ENCODE data around the gene LPAR2.

Gene LPAR2

DNA sequence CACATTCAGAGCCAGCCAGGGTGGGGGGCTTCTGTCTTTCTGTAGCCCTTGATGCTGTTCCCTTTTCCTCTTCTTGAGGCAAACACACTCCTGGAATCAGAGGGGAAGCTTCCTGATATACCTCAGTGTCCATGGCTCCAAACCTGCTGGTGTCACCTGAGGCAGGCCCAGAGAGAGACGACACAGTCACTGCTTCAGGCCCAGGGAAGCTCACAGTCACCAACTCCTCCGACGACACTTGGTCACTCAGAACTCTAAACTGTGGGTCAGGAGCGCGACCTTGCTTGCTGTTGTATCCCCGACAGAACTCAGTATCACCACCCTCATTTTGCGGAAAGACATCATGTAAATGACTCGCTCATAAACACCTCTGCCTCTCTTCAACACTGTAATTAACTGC lies 34.3 kb upstream of the LPAR2 start:
- Histone ChIP-seq H3K9me3 (ENCODE audit: control insufficient read depth in 2 of 2, low read length in 2 of 2) (no peaks in the 10 kb centered on the region), H3K36me3 (ENCODE audit: control insufficient read depth in 2 of 2, insufficient read depth in 2 of 2, low read length in 2 of 2) (peaks cover 11 to 18% of the 10 kb centered on the region in 2 donors), H3K4me1 (ENCODE audit: control insufficient read depth, insufficient read depth, low read length) (peaks cover 17% of the 10 kb centered on the region), H3K4me3 (ENCODE audit: low read length in 2 of 2) (peak overlapping the region; percentile 96 to 98), H3K27ac (ENCODE audit: low read length) (no peak overlapping the region), H3K27me3 (ENCODE audit: control insufficient read depth in 1 of 2, insufficient read depth in 2 of 2, low read length in 2 of 2) (no peaks in the 10 kb centered on the region), H3K9ac (ENCODE audit: low read length in 2 of 2) (peak overlapping the region in 1 of 2 donors; percentile 88)

DNA sequence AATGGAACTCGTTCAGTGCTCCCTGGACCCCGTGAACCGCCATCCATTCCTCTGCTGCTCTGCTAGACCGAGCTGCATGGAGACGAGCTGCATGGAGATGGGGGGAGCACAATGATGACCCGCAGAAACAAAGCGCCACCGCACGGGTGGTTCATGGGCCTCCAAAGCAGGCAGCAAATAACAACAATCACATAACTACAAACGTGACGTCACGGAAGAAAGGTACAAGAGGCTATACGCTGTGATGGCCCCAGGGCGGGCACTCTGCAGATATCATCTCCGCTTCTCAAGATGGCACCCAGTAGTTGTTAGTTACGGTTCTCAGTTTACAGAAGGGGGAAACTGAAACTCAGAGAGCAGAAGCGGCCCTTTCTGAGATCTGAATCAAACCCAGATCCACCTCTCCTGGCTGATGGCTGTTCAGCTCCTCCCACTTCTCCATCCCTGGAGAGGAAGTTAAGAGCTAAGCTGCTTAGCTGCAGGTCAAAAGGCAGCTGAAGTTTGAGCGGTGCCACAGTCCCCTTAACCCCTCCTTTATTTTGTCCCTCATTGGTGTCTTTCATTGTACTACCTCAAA lies 33.7 kb upstream of the LPAR2 start:
- H3K4me3 ChIP-seq (ENCODE audit: low read length in 2 of 2), result no peak overlapping the region
- peaks cover 14 to 24% of the 10 kb centered on the region in 2 donors for H3K36me3 ChIP-seq (ENCODE audit: control insufficient read depth in 2 of 2, insufficient read depth in 2 of 2, low read length in 2 of 2)
- H3K27me3 ChIP-seq (ENCODE audit: control insufficient read depth in 1 of 2, insufficient read depth in 2 of 2, low read length in 2 of 2), result no peaks in the 10 kb centered on the region
- H3K4me1 ChIP-seq (ENCODE audit: control insufficient read depth, insufficient read depth, low read length), result peaks cover 17% of the 10 kb centered on the region
- no peaks in the 10 kb centered on the region for H3K9me3 ChIP-seq (ENCODE audit: control insufficient read depth in 2 of 2, low read length in 2 of 2)
- H3K9ac ChIP-seq (ENCODE audit: low read length in 2 of 2), result peak overlapping the region in 1 of 2 donors; percentile 88
- no peak overlapping the region for H3K27ac ChIP-seq (ENCODE audit: low read length)

DNA sequence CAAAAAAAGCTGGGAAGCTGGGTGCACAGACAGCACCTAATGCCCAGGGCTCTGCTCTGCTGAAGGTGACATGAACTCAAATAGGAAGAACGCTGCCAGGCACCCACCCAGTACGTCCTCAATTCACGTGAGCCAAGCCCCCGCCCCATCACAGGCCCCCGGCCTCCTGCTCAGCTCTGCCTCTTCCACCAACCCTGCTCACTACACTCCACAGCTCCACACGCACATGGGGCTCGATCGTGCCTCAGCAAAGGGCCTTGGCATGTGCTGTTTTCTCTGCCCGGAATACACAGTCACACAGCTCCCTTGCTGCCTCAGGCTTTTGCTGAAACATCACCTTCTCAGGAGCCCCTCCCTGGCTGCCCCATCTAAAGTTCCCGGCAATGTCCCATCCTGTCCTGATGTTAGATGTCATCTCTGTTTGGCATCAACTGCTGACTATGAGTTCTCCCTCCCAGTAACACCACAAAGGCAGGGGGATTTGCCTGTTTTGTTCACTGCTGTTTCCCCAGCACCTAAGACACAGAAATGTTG lies 33.2 kb upstream of the LPAR2 start:
- no peaks in the 10 kb centered on the region for H3K27me3 ChIP-seq (ENCODE audit: control insufficient read depth in 1 of 2, insufficient read depth in 2 of 2, low read length in 2 of 2)
- peaks cover 19 to 30% of the 10 kb centered on the region in 2 donors for H3K36me3 ChIP-seq (ENCODE audit: control insufficient read depth in 2 of 2, insufficient read depth in 2 of 2, low read length in 2 of 2)
- no peak overlapping the region for H3K4me3 ChIP-seq (ENCODE audit: low read length in 2 of 2)
- no peaks in the 10 kb centered on the region for H3K9me3 ChIP-seq (ENCODE audit: control insufficient read depth in 2 of 2, low read length in 2 of 2)
- no peak overlapping the region for H3K9ac ChIP-seq (ENCODE audit: low read length in 2 of 2)
- peaks cover 17% of the 10 kb centered on the region for H3K4me1 ChIP-seq (ENCODE audit: control insufficient read depth, insufficient read depth, low read length)
- no peak overlapping the region for H3K27ac ChIP-seq (ENCODE audit: low read length)

DNA sequence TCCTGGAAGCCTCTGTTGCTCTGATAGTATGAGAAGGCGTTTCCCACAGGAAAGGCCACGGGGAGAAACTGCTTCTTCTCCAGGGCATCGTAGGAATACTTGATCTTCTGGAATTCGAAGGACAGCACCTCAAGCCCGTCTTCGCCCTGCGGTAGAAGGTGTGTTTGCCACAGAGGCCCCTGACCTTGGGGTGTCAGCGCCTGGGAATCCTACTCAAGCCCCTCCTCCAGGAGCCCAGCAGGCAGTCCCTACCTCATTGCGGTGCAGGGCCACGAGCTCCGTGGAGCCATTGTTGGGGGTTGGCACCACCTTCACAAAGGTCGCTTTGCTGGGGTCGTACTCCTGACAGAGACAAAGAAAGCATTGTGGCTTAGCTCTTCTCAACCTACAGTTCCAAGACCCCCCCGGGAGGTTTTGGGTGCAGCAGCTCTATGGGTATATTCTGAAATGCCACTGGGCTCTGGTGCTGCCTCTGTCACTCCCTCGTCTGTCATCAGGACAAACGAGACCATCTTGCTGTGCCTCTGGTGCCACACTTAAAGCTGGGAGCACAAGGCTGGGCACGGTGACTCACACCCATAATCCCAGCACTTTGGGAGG lies 31.7 kb upstream of the LPAR2 start:
- H3K4me3 ChIP-seq (ENCODE audit: low read length in 2 of 2), result no peak overlapping the region
- H3K27me3 ChIP-seq (ENCODE audit: control insufficient read depth in 1 of 2, insufficient read depth in 2 of 2, low read length in 2 of 2), result no peaks in the 10 kb centered on the region
- peaks cover 17% of the 10 kb centered on the region for H3K4me1 ChIP-seq (ENCODE audit: control insufficient read depth, insufficient read depth, low read length)
- H3K9me3 ChIP-seq (ENCODE audit: control insufficient read depth in 2 of 2, low read length in 2 of 2), result no peaks in the 10 kb centered on the region
- H3K9ac ChIP-seq (ENCODE audit: low read length in 2 of 2), result no peak overlapping the region
- H3K36me3 ChIP-seq (ENCODE audit: control insufficient read depth in 2 of 2, insufficient read depth in 2 of 2, low read length in 2 of 2), result peaks cover 34 to 44% of the 10 kb centered on the region in 2 donors
- H3K27ac ChIP-seq (ENCODE audit: low read length), result no peak overlapping the region

DNA sequence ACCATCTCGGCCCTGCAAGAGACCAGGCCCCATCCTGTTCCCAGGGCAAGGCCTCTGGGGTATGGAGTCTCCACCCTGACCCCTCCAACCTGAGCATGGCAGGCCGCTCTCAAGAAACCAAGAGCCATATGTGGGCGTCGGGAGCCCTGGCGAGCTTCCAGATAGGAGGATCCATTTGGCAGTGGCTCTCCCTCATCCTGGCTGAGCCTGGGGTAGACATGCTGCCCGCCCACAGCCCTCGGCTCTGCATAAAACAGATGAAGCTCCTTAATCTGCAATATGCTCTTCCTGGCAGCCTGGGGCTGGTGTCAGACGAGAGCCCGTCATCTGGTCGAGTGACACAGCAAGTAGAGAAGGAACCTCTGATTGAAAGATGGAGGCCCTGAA lies 29.4 kb upstream of the LPAR2 start:
- no peak overlapping the region for H3K27ac ChIP-seq (ENCODE audit: low read length)
- H3K9me3 ChIP-seq (ENCODE audit: control insufficient read depth in 2 of 2, low read length in 2 of 2), result no peaks in the 10 kb centered on the region
- H3K4me3 ChIP-seq (ENCODE audit: low read length in 2 of 2), result no peak overlapping the region
- no peaks in the 10 kb centered on the region for H3K27me3 ChIP-seq (ENCODE audit: control insufficient read depth in 1 of 2, insufficient read depth in 2 of 2, low read length in 2 of 2)
- H3K36me3 ChIP-seq (ENCODE audit: control insufficient read depth in 2 of 2, insufficient read depth in 2 of 2, low read length in 2 of 2), result peaks cover 53 to 62% of the 10 kb centered on the region in 2 donors
- H3K9ac ChIP-seq (ENCODE audit: low read length in 2 of 2), result no peak overlapping the region
- peaks cover 8% of the 10 kb centered on the region for H3K4me1 ChIP-seq (ENCODE audit: control insufficient read depth, insufficient read depth, low read length)

DNA sequence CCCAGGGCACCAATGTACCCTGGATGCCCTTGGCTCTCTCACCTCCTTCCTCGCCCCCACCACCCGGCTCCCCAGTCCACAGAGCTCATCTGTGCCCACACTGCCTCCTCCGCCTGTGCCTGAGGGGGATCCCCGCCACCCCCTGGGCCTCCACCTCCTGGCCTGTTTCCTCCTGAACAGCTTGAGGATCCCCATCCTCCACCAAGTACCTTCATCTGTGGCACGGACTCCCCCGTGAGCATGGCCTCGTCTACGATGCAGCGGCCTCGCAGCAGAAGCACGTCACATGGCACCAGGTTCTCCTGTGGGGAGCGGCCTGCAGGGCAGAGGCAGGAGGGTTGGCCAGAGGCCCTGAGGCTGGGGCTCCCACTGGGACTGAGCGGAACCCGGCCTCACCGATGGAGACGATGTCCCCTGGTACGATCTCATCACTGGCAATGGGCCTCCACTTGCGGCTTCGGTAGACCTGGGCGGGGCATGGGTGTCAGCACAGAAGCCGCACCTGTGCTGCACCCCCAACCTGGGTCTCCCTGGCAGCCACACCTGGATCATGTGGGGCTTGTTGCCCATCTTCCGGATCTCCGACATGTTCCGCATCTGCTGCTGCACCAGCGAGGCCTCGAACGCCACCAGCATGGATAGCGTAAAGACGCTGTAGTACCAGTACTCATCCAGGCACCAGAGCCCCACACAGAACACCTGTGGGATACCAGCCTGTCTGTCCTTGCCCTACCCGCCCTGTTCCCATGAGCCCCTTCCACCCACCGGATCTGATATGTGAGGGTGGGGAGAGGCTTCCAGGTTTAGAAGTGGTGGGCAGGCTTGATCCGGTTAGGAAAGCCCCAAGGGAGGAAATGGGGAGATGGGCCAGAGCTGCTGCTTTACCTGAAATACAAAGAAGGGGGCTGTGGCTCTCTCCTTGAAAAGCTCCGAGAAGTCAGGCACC lies 28.7 kb upstream of the LPAR2 start:
- no peak overlapping the region for H3K27ac ChIP-seq (ENCODE audit: low read length)
- peaks cover 59 to 66% of the 10 kb centered on the region in 2 donors for H3K36me3 ChIP-seq (ENCODE audit: control insufficient read depth in 2 of 2, insufficient read depth in 2 of 2, low read length in 2 of 2)
- no peaks in the 10 kb centered on the region for H3K27me3 ChIP-seq (ENCODE audit: control insufficient read depth in 1 of 2, insufficient read depth in 2 of 2, low read length in 2 of 2)
- peaks cover 2% of the 10 kb centered on the region for H3K4me1 ChIP-seq (ENCODE audit: control insufficient read depth, insufficient read depth, low read length)
- no peak overlapping the region for H3K9ac ChIP-seq (ENCODE audit: low read length in 2 of 2)
- H3K9me3 ChIP-seq (ENCODE audit: control insufficient read depth in 2 of 2, low read length in 2 of 2), result no peaks in the 10 kb centered on the region
- H3K4me3 ChIP-seq (ENCODE audit: low read length in 2 of 2), result no peak overlapping the region

DNA sequence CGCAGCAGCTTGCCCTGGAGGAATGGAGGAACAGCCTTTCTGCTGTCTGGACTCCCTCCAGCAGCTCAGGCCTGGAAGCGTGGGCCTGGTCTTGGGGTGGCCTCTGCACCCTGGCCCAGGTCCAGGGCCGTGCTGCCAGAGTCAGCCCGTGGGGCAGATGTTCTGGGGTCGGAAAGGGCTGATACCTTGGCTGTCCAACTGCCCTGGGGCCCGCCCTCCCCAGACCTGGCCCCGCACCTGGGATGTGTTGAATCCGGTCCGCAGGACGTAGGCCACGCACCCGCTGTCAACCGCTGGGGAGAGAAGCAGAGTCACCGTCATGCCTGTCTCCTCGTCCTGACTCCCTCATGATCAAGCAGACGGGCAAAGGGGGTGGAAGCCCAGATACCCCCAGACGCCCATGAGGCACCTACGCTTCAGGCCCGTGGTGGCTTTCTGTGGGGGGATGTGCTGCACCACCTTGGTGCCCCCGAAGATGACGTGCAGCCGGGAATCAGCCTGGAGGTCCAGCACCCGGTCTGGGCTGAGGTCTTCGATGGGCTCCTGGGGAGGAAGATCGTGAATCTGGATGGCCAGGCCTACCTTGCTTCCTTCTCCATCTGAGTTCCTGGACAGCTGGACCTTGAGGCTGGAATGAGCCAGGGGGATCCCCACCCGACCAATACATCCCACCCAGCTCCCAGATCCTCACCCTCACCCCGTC lies 27.8 kb upstream of the LPAR2 start:
- no peak overlapping the region for H3K9ac ChIP-seq (ENCODE audit: low read length in 2 of 2)
- H3K4me3 ChIP-seq (ENCODE audit: low read length in 2 of 2), result no peak overlapping the region
- no peaks in the 10 kb centered on the region for H3K4me1 ChIP-seq (ENCODE audit: control insufficient read depth, insufficient read depth, low read length)
- H3K27me3 ChIP-seq (ENCODE audit: control insufficient read depth in 1 of 2, insufficient read depth in 2 of 2, low read length in 2 of 2), result no peaks in the 10 kb centered on the region
- H3K27ac ChIP-seq (ENCODE audit: low read length), result no peak overlapping the region
- no peaks in the 10 kb centered on the region for H3K9me3 ChIP-seq (ENCODE audit: control insufficient read depth in 2 of 2, low read length in 2 of 2)
- H3K36me3 ChIP-seq (ENCODE audit: control insufficient read depth in 2 of 2, insufficient read depth in 2 of 2, low read length in 2 of 2), result peaks cover 69 to 75% of the 10 kb centered on the region in 2 donors

DNA sequence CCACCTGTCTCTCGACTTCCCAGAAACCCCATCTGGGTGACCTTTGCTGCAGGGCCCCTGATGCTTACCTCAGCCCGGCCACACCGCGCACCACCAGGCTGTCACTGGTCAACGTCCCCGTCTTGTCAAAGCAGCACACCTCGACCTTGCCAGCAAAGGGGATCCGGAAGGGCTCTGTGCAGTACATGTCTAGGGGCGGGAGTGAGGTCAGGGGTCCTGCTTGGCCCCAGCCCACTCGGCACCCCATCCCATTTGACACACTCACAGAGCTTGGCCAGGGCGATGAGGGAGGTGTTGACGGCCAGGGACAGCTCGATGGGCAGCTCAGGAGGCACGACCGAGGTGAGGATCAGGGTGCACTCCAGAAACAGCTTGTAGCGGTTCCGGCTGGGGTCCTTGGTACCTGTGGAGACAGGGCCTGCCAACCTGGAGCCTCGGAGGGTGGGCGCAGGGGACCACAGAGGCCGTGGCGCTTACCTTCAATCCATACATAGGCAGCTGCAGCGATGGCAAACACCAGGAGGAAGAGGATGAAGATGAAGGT lies 27.1 kb upstream of the LPAR2 start:
- Histone ChIP-seq H3K36me3 (ENCODE audit: control insufficient read depth in 2 of 2, insufficient read depth in 2 of 2, low read length in 2 of 2) (peaks cover 72 to 81% of the 10 kb centered on the region in 2 donors), H3K27ac (ENCODE audit: low read length) (no peak overlapping the region), H3K27me3 (ENCODE audit: control insufficient read depth in 1 of 2, insufficient read depth in 2 of 2, low read length in 2 of 2) (no peaks in the 10 kb centered on the region), H3K4me1 (ENCODE audit: control insufficient read depth, insufficient read depth, low read length) (no peaks in the 10 kb centered on the region), H3K9me3 (ENCODE audit: control insufficient read depth in 2 of 2, low read length in 2 of 2) (no peaks in the 10 kb centered on the region), H3K9ac (ENCODE audit: low read length in 2 of 2) (no peak overlapping the region), H3K4me3 (ENCODE audit: low read length in 2 of 2) (no peak overlapping the region)

DNA sequence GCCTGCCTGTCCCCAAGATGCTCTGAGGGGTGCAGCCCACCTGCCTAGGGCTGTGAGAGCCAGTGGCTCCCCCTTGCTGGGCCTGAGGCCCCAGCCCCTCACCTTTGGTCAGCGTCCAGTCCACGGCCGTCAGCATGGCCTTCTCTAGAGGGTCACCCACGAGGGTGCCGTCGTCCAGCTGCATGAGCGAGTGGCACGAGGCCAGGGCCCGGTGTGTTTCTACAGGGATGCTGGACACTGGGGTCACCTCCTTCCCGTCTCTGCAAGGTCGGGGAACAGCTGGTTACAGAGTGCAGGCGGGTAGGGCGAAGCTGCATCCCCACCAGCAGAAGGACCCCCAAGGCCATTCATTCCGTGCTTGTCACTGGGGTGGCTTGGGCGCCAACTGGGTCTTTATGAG lies 26.4 kb upstream of the LPAR2 start:
- Histone ChIP-seq H3K27ac (ENCODE audit: low read length) (no peak overlapping the region), H3K27me3 (ENCODE audit: control insufficient read depth in 1 of 2, insufficient read depth in 2 of 2, low read length in 2 of 2) (no peaks in the 10 kb centered on the region), H3K9ac (ENCODE audit: low read length in 2 of 2) (no peak overlapping the region), H3K36me3 (ENCODE audit: control insufficient read depth in 2 of 2, insufficient read depth in 2 of 2, low read length in 2 of 2) (peaks cover 73 to 78% of the 10 kb centered on the region in 2 donors), H3K4me3 (ENCODE audit: low read length in 2 of 2) (no peak overlapping the region), H3K9me3 (ENCODE audit: control insufficient read depth in 2 of 2, low read length in 2 of 2) (no peaks in the 10 kb centered on the region), H3K4me1 (ENCODE audit: control insufficient read depth, insufficient read depth, low read length) (no peaks in the 10 kb centered on the region)

DNA sequence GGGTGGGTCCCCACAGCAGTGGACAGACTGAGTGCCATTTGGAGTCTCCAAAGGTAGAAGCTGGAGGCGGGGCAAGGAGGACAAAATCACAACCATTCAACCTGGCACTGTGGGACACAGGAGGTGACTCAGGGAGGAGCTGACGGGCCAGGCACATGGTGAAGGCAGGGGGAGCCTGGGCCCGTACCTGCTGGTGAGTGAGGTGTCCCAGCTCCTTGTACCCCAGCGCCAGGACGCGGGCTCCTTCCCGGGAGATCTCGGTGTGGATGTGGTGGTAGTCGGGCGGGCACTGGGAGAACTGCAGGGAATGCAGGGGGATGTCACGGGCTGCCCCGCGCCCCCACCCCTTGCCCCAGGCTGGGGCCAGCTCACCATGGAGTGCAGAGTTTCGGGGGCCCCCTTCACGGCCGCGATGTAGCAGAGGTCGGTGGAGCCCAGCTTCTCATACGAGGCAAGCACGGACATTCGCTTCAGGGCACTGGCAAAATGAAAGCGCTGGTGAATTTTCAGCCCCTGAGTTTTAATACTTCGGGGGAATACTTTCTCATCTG lies 25.7 kb upstream of the LPAR2 start:
- Histone ChIP-seq H3K4me3 (ENCODE audit: low read length in 2 of 2) (no peak overlapping the region), H3K27me3 (ENCODE audit: control insufficient read depth in 1 of 2, insufficient read depth in 2 of 2, low read length in 2 of 2) (no peaks in the 10 kb centered on the region), H3K9ac (ENCODE audit: low read length in 2 of 2) (no peak overlapping the region), H3K36me3 (ENCODE audit: control insufficient read depth in 2 of 2, insufficient read depth in 2 of 2, low read length in 2 of 2) (peaks cover 75 to 77% of the 10 kb centered on the region in 2 donors), H3K27ac (ENCODE audit: low read length) (no peak overlapping the region), H3K9me3 (ENCODE audit: control insufficient read depth in 2 of 2, low read length in 2 of 2) (no peaks in the 10 kb centered on the region), H3K4me1 (ENCODE audit: control insufficient read depth, insufficient read depth, low read length) (no peaks in the 10 kb centered on the region)

Data from stomach smooth muscle (tissue), 2 donors.